ENCODE measurements around the gene TRNT1. TPM values are rescaled to one million over a fixed set of nuclear protein-coding genes. Genes with fewer than 3 reads are reported as not detected.

TRNT1 gene
- total and polyA plus RNA-seq, 4 donors = 10.0 to 37.6 (median 16.5) TPM

- H3K9ac ChIP-seq (ENCODE audit: insufficient read depth in 1 of 2, low read length in 2 of 2) = no peak overlapping the region
- no peak for ATAC-seq (ENCODE audit: insufficient read depth, low FRiP score)
- 93 to 96% methylated on average over 5 of the region's 5 CpGs for WGBS, 2 donors
- no peak for DNase-seq
- peaks cover 13 to 62% (median 35%) of the 10 kb centered on the region in 4 donors for H3K36me3 ChIP-seq (ENCODE audit: control insufficient read depth in 4 of 4, insufficient read depth in 4 of 4, low read length in 4 of 4)
- H3K4me1 ChIP-seq (ENCODE audit: control insufficient read depth in 5 of 5, insufficient read depth in 5 of 5, low read length in 5 of 5) = peaks cover 0 to 10% (median 0%) of the 10 kb centered on the region in 5 donors
- no peaks in the 10 kb centered on the region for H3K27me3 ChIP-seq (ENCODE audit: control insufficient read depth in 3 of 3, insufficient read depth in 3 of 3, low read length in 2 of 3)
- no peaks in the 10 kb centered on the region for H3K9me3 ChIP-seq (ENCODE audit: control insufficient read depth in 4 of 4, insufficient read depth in 3 of 4, low read length in 3 of 4)
- TF ChIP-seq CTCF (IDR thresholded peaks at IDR 0.05; ENCODE audit: control extremely low read depth, extremely low read depth) = no peak
- no peak overlapping the region for H3K4me3 ChIP-seq
- H3K27ac ChIP-seq (ENCODE audit: low read depth in 1 of 2, low read length in 1 of 2) = no peak overlapping the region
Observed at GRCh38 chr3:3154879-3155610, 28.3 kb downstream of the TRNT1 start.

- Histone ChIP-seq H3K9me3 (ENCODE audit: control insufficient read depth in 4 of 4, insufficient read depth in 3 of 4, low read length in 3 of 4) (no peaks in the 10 kb centered on the region), H3K27ac (ENCODE audit: low read depth in 1 of 2, low read length in 1 of 2) (no peak overlapping the region), H3K27me3 (ENCODE audit: control insufficient read depth in 3 of 3, insufficient read depth in 3 of 3, low read length in 2 of 3) (no peaks in the 10 kb centered on the region), H3K36me3 (ENCODE audit: control insufficient read depth in 4 of 4, insufficient read depth in 4 of 4, low read length in 4 of 4) (peaks cover 12 to 51% (median 28%) of the 10 kb centered on the region in 4 donors), H3K4me1 (ENCODE audit: control insufficient read depth in 5 of 5, insufficient read depth in 5 of 5, low read length in 5 of 5) (peaks cover 0 to 6% (median 0%) of the 10 kb centered on the region in 5 donors), H3K9ac (ENCODE audit: insufficient read depth in 1 of 2, low read length in 2 of 2) (no peak overlapping the region), H3K4me3 (no peak overlapping the region)
- DNase-seq (no peak), ATAC-seq (ENCODE audit: insufficient read depth, low FRiP score) (no peak)
- TF ChIP-seq CTCF (IDR thresholded peaks at IDR 0.05; ENCODE audit: control extremely low read depth, extremely low read depth) = no peak
- WGBS, 2 donors = 92 to 94% methylated on average over 8 of the region's 8 CpGs
Observed at GRCh38 chr3:3157484-3157883, 30.7 kb downstream of the TRNT1 start.

GRCh38 chr3:3160826-3161225 is 34.1 kb downstream of the TRNT1 start:
- H3K9ac ChIP-seq (ENCODE audit: insufficient read depth in 1 of 2, low read length in 2 of 2) = no peak overlapping the region
- 73 to 81% methylated on average over 2 of the region's 2 CpGs for WGBS, 2 donors
- TF ChIP-seq CTCF (IDR thresholded peaks at IDR 0.05; ENCODE audit: control extremely low read depth, extremely low read depth) = no peak
- H3K4me3 ChIP-seq = no peak overlapping the region
- H3K9me3 ChIP-seq (ENCODE audit: control insufficient read depth in 4 of 4, insufficient read depth in 3 of 4, low read length in 3 of 4) = no peaks in the 10 kb centered on the region
- H3K4me1 ChIP-seq (ENCODE audit: control insufficient read depth in 5 of 5, insufficient read depth in 5 of 5, low read length in 5 of 5) = no peaks in the 10 kb centered on the region
- no peak for DNase-seq
- no peaks in the 10 kb centered on the region for H3K27me3 ChIP-seq (ENCODE audit: control insufficient read depth in 3 of 3, insufficient read depth in 3 of 3, low read length in 2 of 3)
- no peak overlapping the region for H3K27ac ChIP-seq (ENCODE audit: low read depth in 1 of 2, low read length in 1 of 2)
- ATAC-seq (ENCODE audit: insufficient read depth, low FRiP score) = no peak
- H3K36me3 ChIP-seq (ENCODE audit: control insufficient read depth in 4 of 4, insufficient read depth in 4 of 4, low read length in 4 of 4) = peaks cover 15 to 51% (median 30%) of the 10 kb centered on the region in 4 donors
